Skin epidermis (tissue), 12 donors: ENCODE results near the gene C1orf226.

Experiments used
- H3K27ac ChIP-seq, 21 experiments: fragments of 200-600 bp; sonication (generic) in 11 of 21; one replicate each; pipeline ENCODE4 v1.5.0; 2020; ENCODE audit warnings: mild to moderate bottlenecking in 3 of 21, inconsistent platforms in 2 of 21, moderate library complexity in 2 of 21
- H3K4me3 ChIP-seq, 7 experiments: fragments of 200-600 bp; sonication (generic) in 2 of 7; one replicate each; pipeline ENCODE4 v1.5.0; 2020; ENCODE audit warnings: inconsistent platforms in 2 of 7, mild to moderate bottlenecking in 2 of 7, moderate library complexity in 1 of 7

Gene C1orf226

GRCh38 chr1:162364498-162364897, 17.0 kb upstream of the C1orf226 start:
- Histone ChIP-seq H3K4me3 (no peak overlapping the region), H3K27ac (no peak overlapping the region)

GRCh38 chr1:162365284-162366020, 16.1 kb upstream of the C1orf226 start:
- Histone ChIP-seq H3K4me3 (no peak overlapping the region), H3K27ac (no peak overlapping the region)

- no peak overlapping the region for H3K27ac ChIP-seq
- H3K4me3 ChIP-seq = no peak overlapping the region
These were observed 15.4 kb upstream of the C1orf226 start for GRCh38 chr1:162366149-162366548.

GRCh38 chr1:162366671-162367070, 14.9 kb upstream of the C1orf226 start:
- H3K27ac ChIP-seq = peak overlapping the region in 1 of 21 experiments; percentile 76
- peak overlapping the region; percentile 15 to 46 (median 28) for H3K4me3 ChIP-seq

- peak overlapping the region; percentile 15 to 46 (median 28) for H3K4me3 ChIP-seq
- H3K27ac ChIP-seq = peak overlapping the region in 1 of 21 experiments; percentile 76
These were observed 14.5 kb upstream of the C1orf226 start for GRCh38 chr1:162367073-162367472.

GRCh38 chr1:162367772-162368171, 13.8 kb upstream of the C1orf226 start:
- Histone ChIP-seq H3K4me3 (no peak overlapping the region), H3K27ac (peak overlapping the region in 1 of 21 experiments; percentile 76)

- H3K27ac ChIP-seq = no peak overlapping the region
These were observed 13.1 kb upstream of the C1orf226 start for GRCh38 chr1:162368451-162368850.

GRCh38 chr1:162369571-162369970, 12.0 kb upstream of the C1orf226 start:
- Histone ChIP-seq H3K27ac (no peak overlapping the region), H3K4me3 (no peak overlapping the region)

More at GRCh38 chr1:162368451-162368850, 13.1 kb upstream of the C1orf226 start:
- no peak overlapping the region for H3K4me3 ChIP-seq

- Histone ChIP-seq H3K27ac (no peak overlapping the region), H3K4me3 (no peak overlapping the region)
These were observed 11.4 kb upstream of the C1orf226 start for GRCh38 chr1:162370161-162370560.

- H3K27ac ChIP-seq = no peak overlapping the region
- H3K4me3 ChIP-seq = no peak overlapping the region
These were observed 10.8 kb upstream of the C1orf226 start for GRCh38 chr1:162370721-162371120.

- no peak overlapping the region for H3K4me3 ChIP-seq
- peak overlapping the region in 1 of 21 experiments; percentile 24 for H3K27ac ChIP-seq
These were observed 9.9 kb upstream of the C1orf226 start for GRCh38 chr1:162371611-162372010.

- H3K27ac ChIP-seq = peak overlapping the region in 1 of 21 experiments; percentile 24
These were observed 9.1 kb upstream of the C1orf226 start for GRCh38 chr1:162372159-162373071.

GRCh38 chr1:162373072-162373427, 8.5 kb upstream of the C1orf226 start:
- H3K27ac ChIP-seq = no peak overlapping the region
- H3K4me3 ChIP-seq = no peak overlapping the region

More at GRCh38 chr1:162372159-162373071, 9.1 kb upstream of the C1orf226 start:
- no peak overlapping the region for H3K4me3 ChIP-seq

- H3K27ac ChIP-seq = no peak overlapping the region
- H3K4me3 ChIP-seq = no peak overlapping the region
These were observed 7.8 kb upstream of the C1orf226 start for GRCh38 chr1:162373541-162374260.

GRCh38 chr1:162374406-162374805, 7.1 kb upstream of the C1orf226 start:
- no peak overlapping the region for H3K4me3 ChIP-seq
- H3K27ac ChIP-seq = no peak overlapping the region

GRCh38 chr1:162375463-162375862, 6.1 kb upstream of the C1orf226 start:
- Histone ChIP-seq H3K4me3 (no peak overlapping the region), H3K27ac (no peak overlapping the region)

- no peak within 1 kb of the TSS for H3K27ac ChIP-seq
- no peak within 1 kb of the TSS for H3K4me3 ChIP-seq
These were observed 4.8 kb upstream of the C1orf226 start, which contains the start of gene SPATA46 for GRCh38 chr1:162376691-162377090. Gene SPATA46, minus strand, starts transcription at chr1:162376854. Its CDS starts 64 bp downstream, at chr1:162376790.

- Histone ChIP-seq H3K4me3 (no peak overlapping the region), H3K27ac (no peak overlapping the region)
These were observed 1.3 kb upstream of the C1orf226 start for GRCh38 chr1:162380061-162380846.
